ENCODE results near the gene KRT84. TPM values are rescaled to one million over a fixed set of nuclear protein-coding genes. Genes with fewer than 3 reads are reported as not detected.

The KRT84 gene
- total RNA-seq, 1 experiment from 2014 or later: not detected

DNA sequence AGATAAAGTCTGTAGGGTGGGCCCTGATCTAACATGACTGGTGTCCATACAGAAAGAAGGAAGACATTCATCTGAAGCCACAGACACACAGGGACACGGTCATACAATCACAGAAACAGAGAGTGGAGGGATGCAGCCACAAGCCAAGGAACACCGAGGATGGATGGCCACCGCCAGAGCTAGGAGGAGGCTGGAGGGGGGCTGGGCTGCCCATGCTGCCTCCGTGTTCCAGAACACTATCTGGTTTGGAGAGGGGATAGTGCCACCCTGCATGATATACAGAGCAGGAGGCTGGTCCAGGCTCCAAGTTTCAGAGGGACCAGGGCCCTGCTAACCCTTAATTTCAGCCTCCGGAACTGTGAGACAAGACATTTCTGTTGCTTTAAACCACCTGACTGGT is 40.0 kb upstream of the KRT84 start:
- intact Hi-C loops (cut with micrococcal nuclease; ENCODE audit: unreplicated experiment): no loop called here
- no peak for TF ChIP-seq EZH2 (IDR thresholded peaks at IDR 0.05; ENCODE audit: low read depth)
- H3K36me3 ChIP-seq (ENCODE audit: low read depth): no peaks in the 10 kb centered on the region
- POLR2A ChIA-PET (ENCODE audit: unreplicated experiment): no interaction called here
- no peaks in the 10 kb centered on the region for H3F3A ChIP-seq (ENCODE audit: insufficient read depth, low read depth)
- H3K79me2 ChIP-seq (ENCODE audit: low read depth): no peaks in the 10 kb centered on the region
- H3K9me3 ChIP-seq (ENCODE audit: insufficient read depth, low read depth): no peaks in the 10 kb centered on the region
- no peak overlapping the region for H3K4me3 ChIP-seq
- no TSS peak for BruUV-seq (replicated peaks)
- H4K20me1 ChIP-seq (ENCODE audit: insufficient read depth): no peaks in the 10 kb centered on the region
- CTCF ChIA-PET: interaction anchor here (0.7 kb wide), 1 partner anchor 10 kb away, joined by 3 read pairs; no protein-coding TSS in a partner anchor
- H3K27me3 ChIP-seq (ENCODE audit: insufficient read depth, low read depth): no peaks in the 10 kb centered on the region
- H2AFZ ChIP-seq: no peak overlapping the region
- DNase-seq: no peak
- H3K4me2 ChIP-seq: no peak overlapping the region
- no peaks in the 10 kb centered on the region for H3K9me2 ChIP-seq (ENCODE audit: insufficient read depth)
- no peaks in the 10 kb centered on the region for H3K4me1 ChIP-seq (replicated peaks; ENCODE audit: insufficient read depth)
- H3K27ac ChIP-seq: no peak overlapping the region

DNA sequence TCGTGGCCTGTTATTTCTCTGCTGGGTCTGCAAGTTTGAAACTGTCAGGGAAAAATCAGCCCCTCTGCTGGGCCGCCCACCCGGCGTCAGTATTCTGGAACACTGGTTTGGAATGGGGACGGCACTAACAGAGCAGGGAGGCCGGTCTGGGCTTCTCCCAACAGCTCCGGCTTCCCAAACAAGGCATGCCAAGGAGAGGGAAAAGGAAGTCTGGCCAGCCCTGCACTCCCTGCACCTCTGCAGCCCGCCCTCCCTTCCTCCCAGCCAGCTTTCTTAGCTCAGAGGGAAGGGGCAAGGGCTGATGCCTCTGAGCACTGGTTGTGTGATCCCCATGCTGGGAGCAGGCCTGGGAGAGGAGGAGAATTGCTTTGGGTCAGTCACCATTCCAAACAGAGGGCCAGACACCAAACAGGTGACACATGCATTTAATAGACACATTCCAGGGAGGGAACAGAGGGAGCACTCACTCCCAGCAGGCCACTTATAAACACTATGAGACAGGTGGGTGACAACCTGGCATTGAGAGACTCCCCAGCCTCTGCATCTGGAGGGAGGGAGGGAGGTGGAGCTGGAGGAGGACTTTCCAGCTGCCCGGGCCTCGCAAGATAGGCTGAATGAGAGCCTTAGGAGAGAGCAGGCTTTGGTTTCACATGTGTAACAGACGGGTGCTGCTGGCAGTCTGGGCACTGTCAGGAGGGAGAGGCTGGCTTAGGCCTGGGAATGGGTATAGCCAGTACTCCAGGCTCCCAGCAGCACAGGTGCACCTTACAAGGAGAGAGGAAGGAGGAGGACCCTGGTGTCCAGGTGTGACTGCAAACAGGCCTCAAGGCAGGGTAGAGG is 38.4 kb upstream of the KRT84 start:
- no peak overlapping the region for H2AFZ ChIP-seq
- no peaks in the 10 kb centered on the region for H3K9me2 ChIP-seq (ENCODE audit: insufficient read depth)
- no peaks in the 10 kb centered on the region for H4K20me1 ChIP-seq (ENCODE audit: insufficient read depth)
- TF ChIP-seq, protein P1, sequence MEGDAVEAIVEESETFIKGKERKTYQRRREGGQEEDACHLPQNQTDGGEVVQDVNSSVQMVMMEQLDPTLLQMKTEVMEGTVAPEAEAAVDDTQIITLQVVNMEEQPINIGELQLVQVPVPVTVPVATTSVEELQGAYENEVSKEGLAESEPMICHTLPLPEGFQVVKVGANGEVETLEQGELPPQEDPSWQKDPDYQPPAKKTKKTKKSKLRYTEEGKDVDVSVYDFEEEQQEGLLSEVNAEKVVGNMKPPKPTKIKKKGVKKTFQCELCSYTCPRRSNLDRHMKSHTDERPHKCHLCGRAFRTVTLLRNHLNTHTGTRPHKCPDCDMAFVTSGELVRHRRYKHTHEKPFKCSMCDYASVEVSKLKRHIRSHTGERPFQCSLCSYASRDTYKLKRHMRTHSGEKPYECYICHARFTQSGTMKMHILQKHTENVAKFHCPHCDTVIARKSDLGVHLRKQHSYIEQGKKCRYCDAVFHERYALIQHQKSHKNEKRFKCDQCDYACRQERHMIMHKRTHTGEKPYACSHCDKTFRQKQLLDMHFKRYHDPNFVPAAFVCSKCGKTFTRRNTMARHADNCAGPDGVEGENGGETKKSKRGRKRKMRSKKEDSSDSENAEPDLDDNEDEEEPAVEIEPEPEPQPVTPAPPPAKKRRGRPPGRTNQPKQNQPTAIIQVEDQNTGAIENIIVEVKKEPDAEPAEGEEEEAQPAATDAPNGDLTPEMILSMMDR (conservative IDR thresholded peaks at IDR 0.05): no peak
- no peak for TF ChIP-seq EZH2 (IDR thresholded peaks at IDR 0.05; ENCODE audit: low read depth)
- H3K27ac ChIP-seq: no peak overlapping the region
- intact Hi-C loops (cut with micrococcal nuclease; ENCODE audit: unreplicated experiment): no loop called here
- no peaks in the 10 kb centered on the region for H3F3A ChIP-seq (ENCODE audit: insufficient read depth, low read depth)
- H3K36me3 ChIP-seq (ENCODE audit: low read depth): no peaks in the 10 kb centered on the region
- no peaks in the 10 kb centered on the region for H3K27me3 ChIP-seq (ENCODE audit: insufficient read depth, low read depth)
- POLR2A ChIA-PET (ENCODE audit: unreplicated experiment): interaction anchor here (0.6 kb wide), 1 partner anchor 1051 kb away, joined by 6 read pairs; no protein-coding TSS in a partner anchor
- peak in 1 of 2 experiments; percentile 55 for DNase-seq
- CTCF ChIA-PET: interaction anchor here (0.6 kb wide), 1 partner anchor 17 kb away, joined by 4 read pairs; the partner anchor contains the start of gene KRT82
- H3K4me1 ChIP-seq (replicated peaks; ENCODE audit: insufficient read depth): no peaks in the 10 kb centered on the region
- no peak overlapping the region for H3K4me3 ChIP-seq
- no peaks in the 10 kb centered on the region for H3K79me2 ChIP-seq (ENCODE audit: low read depth)
- BruUV-seq (replicated peaks): no TSS peak
- H3K4me2 ChIP-seq: no peak overlapping the region
- no peaks in the 10 kb centered on the region for H3K9me3 ChIP-seq (ENCODE audit: insufficient read depth, low read depth)

DNA sequence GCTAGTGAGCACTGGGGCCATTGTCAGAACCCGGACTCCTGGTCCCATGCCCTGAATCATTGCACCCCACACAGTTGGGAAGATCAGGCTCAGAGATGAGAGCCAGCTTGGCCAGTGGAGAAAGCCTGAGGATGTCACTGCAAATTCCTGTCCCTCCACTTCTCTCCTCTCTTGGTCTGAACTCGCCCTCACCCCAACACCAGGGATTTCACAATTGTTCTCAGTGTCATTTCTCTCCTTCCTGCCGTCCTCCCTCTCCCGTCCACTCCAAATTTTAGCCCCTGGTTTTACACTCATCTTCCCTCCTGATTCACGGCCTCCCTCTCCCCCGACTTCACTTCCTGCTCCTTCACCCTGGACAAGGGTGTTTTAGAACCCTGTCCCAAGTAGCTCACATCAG is 37.6 kb upstream of the KRT84 start:
- no peaks in the 10 kb centered on the region for H3K79me2 ChIP-seq (ENCODE audit: low read depth)
- H3K27ac ChIP-seq: no peak overlapping the region
- H2AFZ ChIP-seq: no peak overlapping the region
- TF ChIP-seq, protein P1 (conservative IDR thresholded peaks at IDR 0.05): no peak
- no peak for TF ChIP-seq EZH2 (IDR thresholded peaks at IDR 0.05; ENCODE audit: low read depth)
- no peaks in the 10 kb centered on the region for H3K9me3 ChIP-seq (ENCODE audit: insufficient read depth, low read depth)
- no peaks in the 10 kb centered on the region for H3K4me1 ChIP-seq (replicated peaks; ENCODE audit: insufficient read depth)
- H3K36me3 ChIP-seq (ENCODE audit: low read depth): no peaks in the 10 kb centered on the region
- ChIA-PET CTCF (interaction anchor here (0.6 kb wide), 1 partner anchor 17 kb away, joined by 4 read pairs; the partner anchor contains the start of gene KRT82), POLR2A (ENCODE audit: unreplicated experiment) (no interaction called here)
- no peaks in the 10 kb centered on the region for H4K20me1 ChIP-seq (ENCODE audit: insufficient read depth)
- H3K27me3 ChIP-seq (ENCODE audit: insufficient read depth, low read depth): no peaks in the 10 kb centered on the region
- no peak overlapping the region for H3K4me2 ChIP-seq
- no peaks in the 10 kb centered on the region for H3F3A ChIP-seq (ENCODE audit: insufficient read depth, low read depth)
- DNase-seq: no peak
- H3K4me3 ChIP-seq: no peak overlapping the region
- no peaks in the 10 kb centered on the region for H3K9me2 ChIP-seq (ENCODE audit: insufficient read depth)
- intact Hi-C loops (cut with micrococcal nuclease; ENCODE audit: unreplicated experiment): no loop called here
- BruUV-seq (replicated peaks): no TSS peak
